Lower leg skin (tissue), 4 donors: ENCODE measurements around the gene CDYL2. TPM values are rescaled to one million over a fixed set of nuclear protein-coding genes. Genes with fewer than 3 reads are reported as not detected.

Source experiments
- DNase-seq, 2 donors: peaks; one replicate each; pipeline ENCODE4 v3.0.0-alpha.2; 2019; ENCODE audit warnings: low spot score in 2 of 2
- H3K4me3 ChIP-seq: fragments of 200-600 bp; sonication (generic); 2 replicates; pipeline ENCODE4 v1.5.1; 2017; ENCODE audit warnings: mild to moderate bottlenecking, low read depth; ENCODE audit not compliant: poor library complexity, severe bottlenecking
- POLR2A ChIP-seq, 2 donors: fragments of 450-650 bp; IDR thresholded peaks; one replicate each; pipeline ENCODE4 v1.6.1; 2016 to 2017; ENCODE audit warnings: antibody characterized with exemption in 2 of 2, mild to moderate bottlenecking in 1 of 2, moderate library complexity in 1 of 2
- WGBS, 2 donors: methylation state at CpG; one replicate each; pipeline ENCODE4 v1.1.5; 2018; 5-methylcytosine and 5-hydroxymethylcytosine counted together
- intact Hi-C: fragments of 100-400 bp; cut with DNase I; formaldehyde crosslinking; loops from one replicate; pipeline ENCODE4 v1.15.0; 2023; ENCODE audit warnings: low total_unique reads
- total RNA-seq, 4 donors: library from RNA; depleted of rRNA; stranded (reverse); fragments of >200 nt; gene quantifications; one replicate each; pipeline ENCODE4 v1.1.0, GENCODE V29; 2016
- TF ChIP-seq, protein P1 (sequence below), 3 donors: fragments of 450-650 bp; IDR thresholded peaks; one replicate each; pipeline ENCODE4 v1.5.1; 2016; ENCODE audit warnings: antibody characterized with exemption in 3 of 3, mild to moderate bottlenecking in 3 of 3, moderate library complexity in 2 of 3

Gene CDYL2
- total RNA-seq, 4 donors from 2014 or later = 1.3 to 1.9 (median 1.7) TPM

DNA sequence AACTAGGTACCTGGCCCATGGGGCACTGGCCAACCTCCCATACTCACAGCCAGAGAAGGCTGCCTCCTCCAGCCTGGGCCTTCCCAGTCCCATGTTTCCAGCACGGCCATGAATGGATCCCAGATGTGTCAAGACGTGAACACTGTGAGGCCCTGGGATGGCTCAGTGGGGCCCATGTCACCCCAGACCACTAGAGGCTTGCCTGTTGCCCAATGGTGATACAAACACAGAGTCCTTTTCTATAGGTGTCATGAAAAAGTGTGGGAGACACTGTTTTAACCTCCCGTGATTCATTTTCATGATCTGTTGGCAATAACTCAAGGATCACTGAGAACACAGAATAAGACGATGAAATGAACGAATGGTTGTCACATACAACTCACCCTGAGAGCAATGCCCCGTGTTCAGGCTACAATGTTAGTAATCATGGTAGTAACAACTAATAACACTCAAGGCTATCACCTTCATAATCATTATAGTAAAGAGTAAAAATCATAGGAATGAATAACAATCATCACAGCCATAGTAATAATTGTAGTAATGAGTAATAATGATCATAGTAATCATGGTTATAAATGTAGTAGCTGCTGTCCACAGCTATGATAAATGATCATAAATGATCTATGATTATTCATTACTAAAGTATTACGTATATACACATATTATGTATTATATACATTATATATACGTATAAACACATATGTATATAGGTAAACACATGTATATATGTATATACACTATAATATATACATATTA is 199.6 kb downstream of the CDYL2 start:
- 89 to 91% methylated on average over 8 of the region's 8 CpGs for WGBS, 2 donors
- H3K4me3 ChIP-seq = no peak overlapping the region
- TF ChIP-seq, protein P1, sequence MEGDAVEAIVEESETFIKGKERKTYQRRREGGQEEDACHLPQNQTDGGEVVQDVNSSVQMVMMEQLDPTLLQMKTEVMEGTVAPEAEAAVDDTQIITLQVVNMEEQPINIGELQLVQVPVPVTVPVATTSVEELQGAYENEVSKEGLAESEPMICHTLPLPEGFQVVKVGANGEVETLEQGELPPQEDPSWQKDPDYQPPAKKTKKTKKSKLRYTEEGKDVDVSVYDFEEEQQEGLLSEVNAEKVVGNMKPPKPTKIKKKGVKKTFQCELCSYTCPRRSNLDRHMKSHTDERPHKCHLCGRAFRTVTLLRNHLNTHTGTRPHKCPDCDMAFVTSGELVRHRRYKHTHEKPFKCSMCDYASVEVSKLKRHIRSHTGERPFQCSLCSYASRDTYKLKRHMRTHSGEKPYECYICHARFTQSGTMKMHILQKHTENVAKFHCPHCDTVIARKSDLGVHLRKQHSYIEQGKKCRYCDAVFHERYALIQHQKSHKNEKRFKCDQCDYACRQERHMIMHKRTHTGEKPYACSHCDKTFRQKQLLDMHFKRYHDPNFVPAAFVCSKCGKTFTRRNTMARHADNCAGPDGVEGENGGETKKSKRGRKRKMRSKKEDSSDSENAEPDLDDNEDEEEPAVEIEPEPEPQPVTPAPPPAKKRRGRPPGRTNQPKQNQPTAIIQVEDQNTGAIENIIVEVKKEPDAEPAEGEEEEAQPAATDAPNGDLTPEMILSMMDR (IDR thresholded peaks at IDR 0.05) = no peak
- no peak for TF ChIP-seq POLR2A (IDR thresholded peaks at IDR 0.05)
- intact Hi-C loops = no loop called here
- no peak for DNase-seq

- TF ChIP-seq, protein P1 (IDR thresholded peaks at IDR 0.05) = no peak
- TF ChIP-seq POLR2A (IDR thresholded peaks at IDR 0.05) = no peak
- no peak for DNase-seq
- intact Hi-C loops = no loop called here
- H3K4me3 ChIP-seq = no peak overlapping the region
These were observed 201.5 kb downstream of the CDYL2 start for GRCh38 chr16:80602894-80603293.

- TF ChIP-seq, protein P1 (IDR thresholded peaks at IDR 0.05) = no peak
- TF ChIP-seq POLR2A (IDR thresholded peaks at IDR 0.05) = no peak
- WGBS, 2 donors = 94 to 95% methylated on average over 4 of the region's 4 CpGs
- no peak for DNase-seq
- intact Hi-C loops = no loop called here
- no peak overlapping the region for H3K4me3 ChIP-seq
These were observed 203.2 kb downstream of the CDYL2 start for GRCh38 chr16:80601182-80601581.

GRCh38 chr16:80599466-80599865 is 204.9 kb downstream of the CDYL2 start:
- no peak overlapping the region for H3K4me3 ChIP-seq
- DNase-seq = peak in 1 of 2 donors; percentile 50
- intact Hi-C loops = no loop called here
- TF ChIP-seq, protein P1 (IDR thresholded peaks at IDR 0.05) = no peak
- no peak for TF ChIP-seq POLR2A (IDR thresholded peaks at IDR 0.05)
- WGBS, 2 donors = 76 to 82% methylated on average over 3 of the region's 3 CpGs

DNA sequence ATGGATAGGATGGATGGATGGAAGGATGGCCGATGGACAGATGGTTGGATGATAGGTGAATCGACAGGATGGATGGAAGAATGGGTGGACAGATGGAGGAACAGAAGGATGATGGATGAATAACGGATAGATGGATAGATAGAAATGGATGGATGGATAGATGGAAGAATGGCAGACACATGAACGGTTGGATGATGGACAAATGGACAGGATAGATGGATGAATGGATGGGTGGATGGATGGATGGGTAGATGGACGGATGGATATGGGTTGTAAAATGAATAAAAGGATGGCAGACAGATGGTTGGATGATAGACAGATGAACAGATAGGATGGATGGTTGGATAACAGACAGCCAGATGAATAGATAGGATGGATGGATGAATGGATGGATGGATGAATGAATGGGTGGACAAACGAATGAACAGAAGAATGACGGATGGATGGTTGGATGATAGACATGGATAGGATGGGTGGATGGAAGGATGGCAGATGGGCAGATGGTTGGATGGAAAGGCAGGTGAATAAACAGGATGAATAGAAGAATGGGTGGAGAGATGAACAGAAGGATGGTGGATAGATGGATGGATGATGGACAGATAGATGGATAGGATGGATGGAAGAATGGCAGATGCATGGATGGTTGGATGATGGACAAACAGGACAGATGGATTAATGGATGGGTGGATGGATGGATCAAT is 207.7 kb downstream of the CDYL2 start:
- DNase-seq = no peak
- intact Hi-C loops = no loop called here
- WGBS, 2 donors = 88 to 91% methylated on average over 7 of the region's 7 CpGs
- H3K4me3 ChIP-seq = no peak overlapping the region
- no peak for TF ChIP-seq POLR2A (IDR thresholded peaks at IDR 0.05)
- TF ChIP-seq, protein P1 (IDR thresholded peaks at IDR 0.05) = no peak
